GM18517 (cell line): ENCODE results near the gene FNIP2.
"Not testable (repeated sequence)": the region's sequence is repeated elsewhere in the genome, so short reads cannot be mapped to it uniquely, and the experiment has no call there.

Source experiments
- ATAC-seq: cut with Tn5 transposase; IDR thresholded peaks from one replicate; pipeline ENCODE4 v1.9.1; 2021; ENCODE audit warnings: mild to moderate bottlenecking, moderate library complexity; ENCODE audit not compliant: unreplicated experiment

FNIP2 gene

GRCh38 chr4:158768555-158769174 lies at the start of gene FNIP2:
Gene FNIP2 (plus strand): TSS chr4:158769026. CDS start chr4:158769213, 187 bp downstream.
- peak; percentile 71 for ATAC-seq

DNA sequence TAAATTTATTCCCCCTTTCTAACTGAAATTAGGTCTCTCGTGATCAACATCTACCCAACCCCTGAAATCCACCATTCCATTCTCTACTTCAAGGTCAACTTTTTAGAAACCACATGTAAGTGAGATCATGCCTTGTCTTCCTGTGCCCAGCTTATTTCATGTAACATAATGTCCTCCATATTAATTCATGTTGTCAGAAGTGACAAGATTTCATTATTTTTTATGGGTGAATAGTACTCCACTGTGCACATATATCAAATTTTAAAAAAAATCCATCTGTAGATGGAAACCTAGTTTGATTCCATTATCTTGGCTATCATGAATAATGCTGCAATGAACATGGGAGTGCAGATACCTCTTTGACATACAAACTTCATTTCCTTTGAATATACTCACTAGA lies 47.1 kb upstream of the FNIP2 start:
- no peak for ATAC-seq

GRCh38 chr4:158722291-158722916 lies 46.4 kb upstream of the FNIP2 start:
- peak; percentile 22 for ATAC-seq

DNA sequence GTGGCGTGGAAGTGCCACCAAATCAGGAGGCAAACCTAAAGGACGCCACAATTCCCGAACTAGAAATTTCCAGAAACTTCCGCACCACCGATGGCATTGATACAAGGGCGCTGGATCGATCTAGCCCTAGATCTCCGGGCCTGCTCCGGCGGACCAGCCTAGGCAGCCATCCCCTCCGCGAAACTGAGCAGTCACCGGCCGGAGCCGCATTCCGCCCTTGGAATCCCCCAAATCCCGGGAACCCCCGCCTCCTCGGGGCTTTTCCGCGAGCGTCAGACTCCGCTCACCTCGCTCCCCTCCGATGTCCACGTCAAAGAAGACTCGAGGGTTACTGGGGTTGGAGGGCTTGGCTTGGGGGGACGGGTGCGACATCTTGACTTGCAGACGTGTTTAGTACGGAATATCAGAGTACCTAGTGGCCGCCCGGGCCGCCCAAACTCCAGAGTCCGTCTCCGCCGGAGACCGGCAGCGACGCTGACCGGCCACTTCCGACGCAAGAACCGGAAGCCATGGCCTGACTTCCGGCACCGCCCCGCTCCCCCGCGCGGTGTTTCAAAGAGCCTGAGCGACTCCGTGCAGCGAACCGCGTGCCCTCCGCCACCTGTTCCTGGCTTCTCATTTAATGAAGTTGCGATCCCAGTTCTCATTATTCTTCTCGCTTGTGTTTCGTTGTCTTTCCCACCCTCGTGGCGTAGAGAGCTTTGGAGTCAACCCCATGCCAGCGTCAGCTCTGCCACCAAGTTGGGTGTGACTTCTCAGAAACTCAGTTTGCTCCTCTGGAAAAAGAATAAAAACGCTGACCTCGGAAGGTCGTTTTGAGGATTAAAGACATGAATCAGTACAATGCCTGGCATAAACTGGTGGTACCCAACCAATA lies 45.7 kb upstream of the FNIP2 start, which contains the start of gene PPID:
Gene PPID, minus strand, starts transcription at position 480 of the 877 bp plus-strand sequence. Its CDS starts 108 bp downstream, at position 372.
- ATAC-seq = peak; percentile 93

DNA sequence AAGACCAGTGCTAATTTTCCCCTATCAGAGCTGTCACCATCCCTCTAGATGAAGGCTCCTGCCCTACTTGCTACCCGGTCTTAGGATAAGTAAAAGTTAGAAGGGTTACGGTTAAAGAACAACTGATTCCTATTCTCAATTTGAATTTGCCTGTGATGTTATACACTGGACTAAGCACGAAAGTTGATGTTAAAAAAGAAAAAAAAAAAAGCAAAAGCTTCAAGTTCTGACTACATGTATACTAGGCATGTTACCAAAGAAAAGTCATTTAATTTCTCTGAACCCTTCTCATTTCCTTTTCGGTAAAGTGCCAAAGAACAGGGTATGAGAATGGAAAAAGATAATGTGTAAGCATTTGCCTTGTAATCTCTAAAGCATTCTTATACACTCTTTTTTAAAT lies 44.2 kb upstream of the FNIP2 start:
- no peak for ATAC-seq

- ATAC-seq = no peak
Measured at GRCh38 chr4:158726633-158727032, 42.2 kb upstream of the FNIP2 start.

- ATAC-seq = no peak
Measured at GRCh38 chr4:158728236-158728635, 40.6 kb upstream of the FNIP2 start.

DNA sequence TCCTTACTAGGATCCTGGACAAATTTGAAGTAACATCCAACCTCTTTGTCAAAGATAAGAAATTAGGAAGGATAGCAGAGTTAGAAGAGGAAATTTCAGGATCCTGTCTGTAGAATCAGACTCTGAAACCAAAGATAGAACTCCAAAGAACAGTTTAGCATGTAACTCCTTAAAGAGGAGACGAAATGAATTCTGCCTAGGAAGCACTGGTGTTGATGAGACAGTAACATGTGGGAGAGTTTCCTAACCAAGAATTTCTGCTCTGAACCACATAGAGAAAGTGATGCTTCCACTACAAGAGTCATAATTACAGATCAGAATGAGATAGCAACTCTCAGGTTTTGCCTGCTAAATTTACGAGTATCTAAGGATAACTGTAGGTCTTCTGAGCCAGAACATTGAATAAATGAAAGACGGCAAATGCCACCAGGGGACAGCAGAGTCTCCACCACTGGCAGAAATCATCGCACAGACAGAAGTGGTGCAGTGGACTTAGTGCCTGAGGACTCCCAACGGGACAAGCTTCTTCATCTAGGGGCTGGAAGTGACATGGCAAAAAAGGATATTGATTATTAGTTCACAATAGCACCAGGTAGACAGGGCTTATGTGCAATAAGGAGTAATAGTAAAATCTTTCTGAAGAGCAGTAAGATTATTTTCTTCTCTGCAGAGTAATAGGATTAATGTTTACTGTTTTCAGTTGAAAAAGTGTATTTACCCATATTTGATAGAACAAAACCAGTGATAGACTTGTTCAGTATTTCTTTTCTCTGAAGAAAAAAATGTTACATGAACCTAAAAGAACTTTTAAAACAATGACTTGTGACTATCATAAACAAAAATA lies 38.9 kb upstream of the FNIP2 start:
- peak; percentile 91 for ATAC-seq

DNA sequence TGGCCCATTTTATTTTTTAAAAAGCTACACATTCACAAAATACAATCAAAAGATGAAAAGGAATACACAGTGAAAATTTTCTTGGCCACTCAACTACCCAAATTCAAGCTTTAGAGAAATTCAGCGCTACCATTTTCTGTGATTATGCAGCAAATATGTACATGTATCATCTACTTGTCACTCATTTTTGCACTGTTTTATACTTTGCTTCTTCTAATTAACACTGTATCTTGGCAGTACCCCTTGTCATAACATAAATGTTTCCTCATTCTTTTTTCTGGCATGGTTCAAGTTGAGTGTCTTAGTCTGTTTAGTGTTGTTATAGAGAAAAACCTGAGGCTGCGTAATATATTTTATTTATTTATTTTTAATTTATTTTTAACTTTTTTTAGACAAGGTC lies 30.0 kb upstream of the FNIP2 start:
- no peak for ATAC-seq

DNA sequence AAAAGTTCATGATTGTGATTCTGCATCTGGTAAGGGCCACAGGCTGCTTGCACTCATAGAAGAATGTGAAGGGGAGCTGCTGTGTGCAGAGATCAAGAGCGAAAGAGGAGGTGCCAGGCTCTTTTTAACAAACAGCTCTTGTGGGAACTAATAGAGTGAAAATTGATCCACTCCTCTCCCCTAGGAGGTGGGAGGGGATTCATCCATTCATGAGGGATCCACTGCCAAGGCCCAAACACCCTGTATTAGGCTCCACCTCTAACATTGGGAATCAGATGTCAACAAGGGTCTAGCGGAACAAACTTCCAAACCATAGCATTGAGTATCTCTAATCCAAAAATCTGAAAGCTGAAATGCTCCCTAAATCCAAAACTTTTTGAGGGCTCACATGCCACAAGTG lies 29.2 kb upstream of the FNIP2 start:
- ATAC-seq = no peak

GRCh38 chr4:158741326-158742021 lies 27.4 kb upstream of the FNIP2 start:
- no peak for ATAC-seq

DNA sequence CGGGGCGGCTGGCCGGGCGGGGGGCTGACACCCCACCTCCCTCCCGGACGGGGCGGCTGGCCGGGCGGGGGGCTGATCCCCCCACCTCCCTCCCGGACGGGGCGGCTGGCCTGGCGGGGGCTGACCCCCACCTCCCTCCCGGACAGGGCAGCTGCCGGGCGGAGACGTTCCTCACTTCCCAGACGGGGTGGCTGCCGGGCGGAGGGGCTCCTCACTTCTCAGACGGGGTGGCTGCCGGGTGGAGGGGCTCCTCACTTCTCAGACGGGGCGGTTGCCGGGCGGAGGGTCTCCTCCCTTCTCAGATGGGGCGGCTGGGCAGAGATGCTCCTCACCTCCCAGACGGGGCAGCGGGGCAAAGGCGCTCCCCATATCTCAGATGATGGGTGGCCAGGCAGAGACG lies 22.3 kb upstream of the FNIP2 start:
- not testable (repeated sequence) for ATAC-seq

DNA sequence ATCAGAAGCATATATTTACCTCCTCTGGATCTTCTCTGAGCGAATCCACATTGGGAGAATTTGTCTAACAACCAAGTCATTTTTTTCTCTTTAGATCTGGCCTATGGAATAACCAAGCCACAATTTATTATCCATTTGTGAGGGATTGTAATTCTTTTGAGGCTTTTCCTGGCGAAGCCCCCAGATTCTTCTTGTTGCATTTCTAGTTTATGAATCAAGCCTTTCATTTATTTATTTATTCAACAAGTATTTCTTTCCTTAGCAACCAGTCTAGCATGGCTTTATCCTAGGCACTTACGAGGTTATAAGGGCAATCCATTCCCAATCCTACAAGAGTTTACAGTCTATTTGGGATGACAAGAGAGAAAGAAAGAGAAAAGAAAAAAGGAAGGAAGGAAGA lies 18.4 kb upstream of the FNIP2 start:
- ATAC-seq = no peak

- no peak for ATAC-seq
Measured at GRCh38 chr4:158754385-158755180, 14.2 kb upstream of the FNIP2 start.

GRCh38 chr4:158755819-158756218 lies 13.0 kb upstream of the FNIP2 start:
- not testable (repeated sequence) for ATAC-seq

GRCh38 chr4:158756588-158756987 lies 12.2 kb upstream of the FNIP2 start:
- no peak for ATAC-seq

DNA sequence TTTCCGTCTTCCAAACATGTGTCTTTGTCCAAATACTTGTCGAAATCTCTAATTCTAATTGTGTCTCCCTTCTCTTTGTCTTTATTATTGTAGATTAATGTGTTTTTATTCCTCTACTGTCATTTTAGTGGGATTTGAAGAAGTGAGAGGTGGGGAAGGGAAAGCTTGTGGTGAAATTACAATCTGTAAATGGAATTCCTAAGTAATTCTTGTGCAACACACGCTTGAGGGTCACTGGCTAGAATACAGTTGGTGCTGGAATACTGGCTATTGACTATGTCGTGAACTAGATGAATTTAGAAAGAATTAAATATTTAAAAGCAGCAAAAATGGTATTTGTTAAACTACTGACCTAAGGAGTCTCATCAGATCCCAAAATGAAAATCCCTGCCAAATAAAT lies 10.7 kb upstream of the FNIP2 start:
- ATAC-seq = no peak

DNA sequence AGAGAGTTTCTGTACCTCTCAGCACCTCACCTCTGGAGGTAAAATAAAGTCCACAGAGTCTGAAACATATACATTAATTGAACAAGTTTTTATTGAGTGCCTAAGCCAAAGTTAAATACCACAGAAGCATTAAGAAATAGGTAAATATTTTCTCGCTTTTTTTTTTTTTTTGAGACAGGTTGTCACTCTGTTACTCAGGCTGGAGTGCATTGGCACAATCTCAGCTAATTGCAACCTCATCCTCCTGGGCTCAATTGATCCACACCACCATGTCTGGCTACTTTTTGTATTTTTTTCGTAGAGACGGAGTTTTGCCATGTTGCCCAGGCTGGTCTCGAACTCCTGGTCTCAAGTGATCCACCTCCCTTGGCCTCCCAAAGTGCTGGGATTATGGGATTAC lies 10.1 kb upstream of the FNIP2 start:
- no peak for ATAC-seq

- ATAC-seq = not testable (repeated sequence)
Measured at GRCh38 chr4:158759539-158759938, 9.3 kb upstream of the FNIP2 start.
